Measurements from ENCODE around the gene FADS3.

FADS3 gene

DNA sequence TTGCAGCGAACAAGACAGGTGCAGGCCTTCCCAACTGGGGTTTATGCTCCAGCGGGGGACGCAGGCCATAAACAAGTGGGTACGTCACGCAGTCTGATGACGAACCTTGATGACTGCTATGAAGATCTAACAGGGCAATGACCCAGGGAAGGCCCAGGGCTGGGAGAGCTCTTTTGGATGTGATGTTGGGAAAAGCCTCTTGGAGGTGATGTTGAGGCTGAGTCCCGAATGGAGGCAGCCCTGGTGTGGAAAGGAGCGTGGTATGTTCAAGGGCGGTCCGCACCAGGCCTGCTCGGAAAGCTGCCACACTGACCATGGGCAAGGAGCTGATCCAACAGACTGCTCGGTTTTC lies 57.4 kb downstream of the FADS3 start (continued):
- no peak for TF ChIP-seq CSRNP3 (CRISPR knock-in tag; IDR thresholded peaks at IDR 0.05)
- TF ChIP-seq, protein P1, sequence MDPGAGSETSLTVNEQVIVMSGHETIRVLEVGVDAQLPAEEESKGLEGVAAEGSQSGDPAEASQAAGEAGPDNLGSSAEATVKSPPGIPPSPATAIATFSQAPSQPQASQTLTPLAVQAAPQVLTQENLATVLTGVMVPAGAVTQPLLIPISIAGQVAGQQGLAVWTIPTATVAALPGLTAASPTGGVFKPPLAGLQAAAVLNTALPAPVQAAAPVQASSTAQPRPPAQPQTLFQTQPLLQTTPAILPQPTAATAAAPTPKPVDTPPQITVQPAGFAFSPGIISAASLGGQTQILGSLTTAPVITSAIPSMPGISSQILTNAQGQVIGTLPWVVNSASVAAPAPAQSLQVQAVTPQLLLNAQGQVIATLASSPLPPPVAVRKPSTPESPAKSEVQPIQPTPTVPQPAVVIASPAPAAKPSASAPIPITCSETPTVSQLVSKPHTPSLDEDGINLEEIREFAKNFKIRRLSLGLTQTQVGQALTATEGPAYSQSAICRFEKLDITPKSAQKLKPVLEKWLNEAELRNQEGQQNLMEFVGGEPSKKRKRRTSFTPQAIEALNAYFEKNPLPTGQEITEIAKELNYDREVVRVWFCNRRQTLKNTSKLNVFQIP (CRISPR knock-in tag; IDR thresholded peaks at IDR 0.05; ENCODE audit: borderline replicate concordance, low read depth): no peak
- no peak for TF ChIP-seq PPARA (CRISPR knock-in tag; IDR thresholded peaks at IDR 0.05; ENCODE audit: borderline replicate concordance)
- TF ChIP-seq GLIS3 (CRISPR knock-in tag; IDR thresholded peaks at IDR 0.05): no peak
- TF ChIP-seq TOX (CRISPR knock-in tag; IDR thresholded peaks at IDR 0.05; ENCODE audit: borderline replicate concordance): no peak

- TF ChIP-seq OSR1 (CRISPR knock-in tag; IDR thresholded peaks at IDR 0.05) (no peak), ZNF8 (CRISPR knock-in tag; IDR thresholded peaks at IDR 0.05) (no peak), TOX (CRISPR knock-in tag; IDR thresholded peaks at IDR 0.05; ENCODE audit: borderline replicate concordance) (no peak), SNAI2 (CRISPR knock-in tag; IDR thresholded peaks at IDR 0.05) (no peak), ARNTL (CRISPR knock-in tag; IDR thresholded peaks at IDR 0.05; ENCODE audit: borderline replicate concordance, low read depth) (no peak), CSDC2 (CRISPR knock-in tag; IDR thresholded peaks at IDR 0.05) (no peak), CSRNP3 (CRISPR knock-in tag; IDR thresholded peaks at IDR 0.05) (no peak)
- no peak for ATAC-seq
Observed at GRCh38 chr11:61833471-61833870, 57.9 kb downstream of the FADS3 start.

DNA sequence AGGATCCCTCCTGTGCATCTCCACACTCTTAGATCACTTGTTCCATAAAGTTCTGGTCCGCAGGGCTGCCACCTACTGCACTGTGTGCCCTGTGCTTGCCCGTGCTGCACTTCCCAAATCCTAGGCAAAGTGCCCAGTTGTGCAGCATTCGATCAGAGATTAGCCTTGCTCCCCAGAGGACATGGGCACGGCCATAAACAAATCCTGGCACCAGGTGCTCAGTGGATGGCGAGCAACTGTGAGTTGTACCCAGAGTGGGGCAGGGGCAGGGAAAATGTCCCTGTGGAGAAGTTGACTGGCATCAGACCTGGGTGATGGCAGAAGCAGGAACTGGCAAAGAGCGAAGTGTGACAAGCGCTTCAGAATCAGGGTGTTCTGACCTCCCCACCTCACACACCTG lies 58.6 kb downstream of the FADS3 start:
- no peak for TF ChIP-seq ZC3H10 (CRISPR knock-in tag; IDR thresholded peaks at IDR 0.05)
- no peak for TF ChIP-seq ARNTL (CRISPR knock-in tag; IDR thresholded peaks at IDR 0.05; ENCODE audit: borderline replicate concordance, low read depth)
- TF ChIP-seq CSDC2 (CRISPR knock-in tag; IDR thresholded peaks at IDR 0.05): no peak
- no peak for TF ChIP-seq SNAI2 (CRISPR knock-in tag; IDR thresholded peaks at IDR 0.05)
- no peak for TF ChIP-seq CSRNP3 (CRISPR knock-in tag; IDR thresholded peaks at IDR 0.05)
- no peak for TF ChIP-seq ZNF8 (CRISPR knock-in tag; IDR thresholded peaks at IDR 0.05)
- TF ChIP-seq, protein P1 (CRISPR knock-in tag; IDR thresholded peaks at IDR 0.05; ENCODE audit: borderline replicate concordance, low read depth): no peak
- TF ChIP-seq PATZ1 (CRISPR knock-in tag; IDR thresholded peaks at IDR 0.05; ENCODE audit: borderline replicate concordance): no peak
- TF ChIP-seq CREB5 (CRISPR knock-in tag; IDR thresholded peaks at IDR 0.05; ENCODE audit: low read depth): no peak
- TF ChIP-seq PPARA (CRISPR knock-in tag; IDR thresholded peaks at IDR 0.05; ENCODE audit: borderline replicate concordance): no peak
- no peak for TF ChIP-seq ZNF70 (CRISPR knock-in tag; IDR thresholded peaks at IDR 0.05)
- no peak for TF ChIP-seq TOX (CRISPR knock-in tag; IDR thresholded peaks at IDR 0.05; ENCODE audit: borderline replicate concordance)
- no peak for TF ChIP-seq ZFP30 (CRISPR knock-in tag; IDR thresholded peaks at IDR 0.05)
- ATAC-seq: no peak

GRCh38 chr11:61832207-61832606 lies 59.1 kb downstream of the FADS3 start:
- ATAC-seq: no peak

More at GRCh38 chr11:61832207-61832606, 59.1 kb downstream of the FADS3 start:
- TF ChIP-seq PPARA (CRISPR knock-in tag; IDR thresholded peaks at IDR 0.05; ENCODE audit: borderline replicate concordance) (no peak), ZNF70 (CRISPR knock-in tag; IDR thresholded peaks at IDR 0.05) (no peak), ZFP3 (CRISPR knock-in tag; IDR thresholded peaks at IDR 0.05) (no peak), OSR1 (CRISPR knock-in tag; IDR thresholded peaks at IDR 0.05) (no peak), TCF4 (CRISPR knock-in tag; IDR thresholded peaks at IDR 0.05; ENCODE audit: borderline replicate concordance) (no peak)
